HG03175 (cell line): ENCODE data around the gene CABP7.

Experiments used
- ATAC-seq: cut with Tn5 transposase; IDR thresholded peaks from one replicate; pipeline ENCODE4 v1.9.1; 2021; ENCODE audit warnings: mild to moderate bottlenecking, moderate library complexity; ENCODE audit not compliant: unreplicated experiment

The CABP7 gene

GRCh38 chr22:29719899-29720645 lies at the start of gene CABP7:
TSS of gene CABP7 (plus strand) at chr22:29720003. CDS start at chr22:29720425, 422 bp downstream.
- ATAC-seq = no peak

GRCh38 chr22:29670626-29671025 lies 49.2 kb upstream of the CABP7 start:
- no peak for ATAC-seq

- no peak for ATAC-seq
Observed at GRCh38 chr22:29673361-29674066, 46.3 kb upstream of the CABP7 start.

- ATAC-seq = no peak
Observed at GRCh38 chr22:29674121-29674520, 45.7 kb upstream of the CABP7 start.

DNA sequence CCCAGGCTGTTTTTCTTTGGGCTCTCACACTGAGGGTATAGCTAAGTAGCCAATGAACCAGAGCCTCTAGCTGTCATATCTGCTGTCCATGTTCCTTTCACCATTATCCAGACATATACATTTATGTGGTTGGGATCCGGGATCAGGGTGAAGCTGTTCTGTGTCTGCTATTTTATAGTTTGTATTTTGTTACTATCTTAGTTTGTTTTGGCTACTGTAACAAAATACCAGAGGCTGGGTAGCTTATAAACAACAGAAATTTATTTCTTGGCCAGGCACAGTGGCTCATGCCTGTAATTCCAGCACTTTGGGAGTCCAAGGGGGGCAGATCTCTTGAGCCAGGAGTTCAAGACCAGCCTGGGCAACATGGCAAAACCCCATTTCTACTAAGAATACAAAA lies 40.5 kb upstream of the CABP7 start:
- no peak for ATAC-seq

- ATAC-seq = no peak
Observed at GRCh38 chr22:29683536-29683935, 36.3 kb upstream of the CABP7 start.

DNA sequence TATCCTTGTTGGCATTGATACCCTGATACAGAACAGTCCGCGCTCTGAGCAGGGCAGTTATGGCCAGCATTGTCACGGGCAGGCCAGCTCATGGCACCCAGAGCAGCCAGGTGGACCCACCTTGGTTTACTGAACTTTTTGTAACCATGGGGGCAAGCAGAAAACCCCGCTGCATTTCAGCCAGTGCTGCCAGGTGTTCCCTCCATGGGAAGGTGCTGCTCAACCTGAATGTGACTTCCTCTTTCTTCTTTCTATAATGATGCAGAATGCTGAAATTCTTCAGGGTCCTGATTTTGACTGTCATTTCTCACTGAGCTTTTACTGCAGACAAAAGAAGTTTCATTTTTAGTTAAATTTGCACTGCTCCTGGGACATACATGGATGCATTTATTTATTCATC lies 35.6 kb upstream of the CABP7 start:
- ATAC-seq = no peak

DNA sequence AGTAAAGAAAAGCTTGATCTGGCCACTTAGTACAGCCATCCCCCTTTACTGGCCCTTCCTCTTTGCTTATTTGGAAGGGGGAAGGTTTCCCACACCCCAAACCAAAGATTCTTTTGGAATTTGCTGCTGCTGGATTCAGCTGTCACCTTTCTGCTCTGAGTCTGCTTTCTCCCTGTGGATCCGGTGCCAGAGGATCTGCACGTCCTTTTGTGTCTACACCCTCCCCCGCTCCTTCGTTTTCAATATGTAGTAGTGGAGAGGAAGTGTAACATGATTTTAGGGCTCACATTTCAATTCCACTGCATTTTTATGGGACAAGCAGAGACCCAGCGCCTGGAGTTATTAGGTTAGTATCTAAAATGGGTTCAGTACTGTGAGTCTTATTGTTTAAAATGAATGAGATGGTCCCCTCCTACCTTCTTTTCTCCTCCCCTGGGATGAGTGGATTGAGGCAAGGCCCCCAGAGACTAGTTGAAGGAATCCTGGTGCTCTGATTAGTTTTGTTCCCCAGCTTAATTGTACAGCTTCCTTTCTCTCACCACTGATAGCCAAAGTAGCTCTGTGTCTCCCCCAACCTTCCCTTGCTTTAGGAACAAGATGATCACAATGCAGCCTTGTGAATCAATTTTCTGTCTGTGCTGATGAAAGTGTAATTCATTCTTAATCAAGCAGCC lies 30.5 kb upstream of the CABP7 start:
- ATAC-seq = no peak

GRCh38 chr22:29689880-29690213 lies 30.0 kb upstream of the CABP7 start:
- no peak for ATAC-seq

GRCh38 chr22:29690476-29690875 lies 29.3 kb upstream of the CABP7 start:
- ATAC-seq = no peak

DNA sequence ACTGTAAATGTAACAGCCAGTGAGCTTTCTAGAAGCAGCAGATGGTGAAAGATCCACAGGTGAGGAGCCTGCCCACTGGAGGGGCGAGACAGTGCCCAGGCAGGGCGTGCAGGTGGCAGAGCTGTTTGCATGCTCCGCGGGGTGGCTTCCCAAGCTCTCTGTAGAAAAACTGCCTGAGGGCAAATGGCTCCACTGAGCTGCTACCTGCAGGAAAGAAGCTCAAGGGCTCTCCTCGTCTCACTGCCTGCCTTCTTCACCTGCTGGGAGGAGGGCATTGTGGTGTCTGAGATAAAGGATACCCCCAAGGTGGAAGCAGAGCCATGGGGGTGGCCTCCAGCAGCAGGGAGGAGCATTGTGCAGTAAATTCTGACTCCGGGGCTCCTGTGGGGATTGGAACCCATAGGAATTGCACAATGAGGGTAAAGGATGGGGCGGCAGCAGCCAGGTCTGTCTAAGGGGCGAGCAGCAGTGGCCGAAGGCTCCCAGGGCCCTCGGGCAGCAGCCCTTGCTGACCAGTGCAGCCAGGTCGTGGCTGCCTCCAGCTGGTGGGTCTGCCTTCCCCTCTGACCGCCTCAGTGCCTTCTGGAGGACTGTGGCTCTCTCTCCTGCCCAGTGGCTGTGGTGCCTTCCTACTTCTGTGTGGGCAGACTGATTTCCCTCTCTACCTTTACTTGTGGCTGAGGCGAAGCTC lies 28.0 kb upstream of the CABP7 start:
- no peak for ATAC-seq

- no peak for ATAC-seq
Observed at GRCh38 chr22:29692327-29692640, 27.5 kb upstream of the CABP7 start.

DNA sequence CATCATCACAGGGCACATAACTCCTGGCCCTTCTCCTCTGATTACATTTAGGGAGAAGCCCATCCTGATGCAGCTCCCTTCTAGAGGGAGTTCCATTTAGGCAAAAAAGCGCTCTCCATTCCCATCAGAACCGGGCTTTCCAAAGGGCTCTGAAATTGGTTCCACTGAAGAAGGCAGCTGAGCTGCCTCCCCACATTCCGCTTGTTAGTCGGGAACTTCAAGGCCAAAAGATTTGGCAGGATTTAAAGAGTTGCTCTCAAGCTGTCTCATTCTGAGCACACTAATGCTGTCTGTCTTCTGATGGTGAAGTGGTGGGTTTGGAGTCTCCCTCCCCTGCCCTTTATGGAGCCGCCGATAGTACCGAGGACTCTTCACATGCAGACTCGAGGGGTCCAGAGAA lies 26.6 kb upstream of the CABP7 start:
- ATAC-seq = no peak

DNA sequence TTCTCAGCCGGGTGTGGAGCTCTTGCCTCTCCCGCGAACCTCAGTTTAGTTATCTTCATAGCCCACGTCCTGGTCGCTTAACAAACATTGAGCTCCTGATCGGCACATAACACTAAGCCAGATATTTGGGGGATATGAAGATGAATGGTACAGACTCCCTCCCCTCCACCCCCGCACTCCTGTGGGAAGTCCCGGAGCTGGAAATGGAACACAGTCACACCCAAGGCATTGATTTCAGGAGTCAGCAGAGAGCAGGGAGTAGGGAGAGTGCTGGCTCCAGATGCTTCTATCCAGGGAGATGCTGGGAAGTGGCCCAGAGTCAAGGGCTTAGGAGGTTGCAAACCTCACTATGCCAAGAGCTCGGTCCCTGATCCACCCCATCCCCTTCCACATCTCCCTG lies 26.1 kb upstream of the CABP7 start:
- ATAC-seq = no peak

DNA sequence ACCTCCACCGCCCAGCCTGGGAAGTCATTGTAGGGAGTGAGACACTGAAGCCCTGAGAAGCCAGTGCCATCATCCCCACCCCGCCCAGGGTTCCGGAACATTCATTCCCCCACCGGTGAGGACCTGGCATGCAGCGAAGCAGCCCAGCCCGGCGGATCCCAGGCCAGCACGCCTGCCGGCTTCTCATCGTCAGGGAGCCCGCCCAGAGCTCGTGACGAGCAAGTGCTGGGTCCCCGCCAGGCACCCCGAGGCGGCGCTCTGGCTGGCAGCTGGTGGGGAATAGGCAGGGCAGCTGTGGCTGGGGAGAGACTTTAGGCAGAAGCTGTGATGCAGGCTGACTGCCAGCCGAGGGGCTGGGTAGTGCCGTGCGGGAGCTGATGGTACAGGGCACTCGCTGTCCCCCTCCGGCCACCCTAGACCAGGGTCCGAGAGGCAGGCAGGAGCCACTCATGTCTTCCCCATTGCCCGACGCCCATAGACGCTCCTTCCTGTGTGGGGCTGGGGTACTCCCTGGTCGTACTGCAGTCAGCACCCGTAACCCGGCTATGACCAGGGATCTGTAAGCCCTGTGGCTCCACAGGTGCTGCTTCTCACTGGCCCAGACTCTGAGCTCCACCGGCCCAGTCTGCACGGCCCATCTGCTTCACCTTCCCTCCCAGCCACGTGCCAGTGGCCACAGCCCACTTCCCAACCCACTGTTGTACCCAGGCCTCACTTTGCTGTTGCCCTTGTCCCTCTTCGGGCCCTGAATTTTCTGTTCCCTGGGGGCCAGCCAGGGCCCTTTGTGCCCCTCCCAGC lies 24.5 kb upstream of the CABP7 start:
- no peak for ATAC-seq

DNA sequence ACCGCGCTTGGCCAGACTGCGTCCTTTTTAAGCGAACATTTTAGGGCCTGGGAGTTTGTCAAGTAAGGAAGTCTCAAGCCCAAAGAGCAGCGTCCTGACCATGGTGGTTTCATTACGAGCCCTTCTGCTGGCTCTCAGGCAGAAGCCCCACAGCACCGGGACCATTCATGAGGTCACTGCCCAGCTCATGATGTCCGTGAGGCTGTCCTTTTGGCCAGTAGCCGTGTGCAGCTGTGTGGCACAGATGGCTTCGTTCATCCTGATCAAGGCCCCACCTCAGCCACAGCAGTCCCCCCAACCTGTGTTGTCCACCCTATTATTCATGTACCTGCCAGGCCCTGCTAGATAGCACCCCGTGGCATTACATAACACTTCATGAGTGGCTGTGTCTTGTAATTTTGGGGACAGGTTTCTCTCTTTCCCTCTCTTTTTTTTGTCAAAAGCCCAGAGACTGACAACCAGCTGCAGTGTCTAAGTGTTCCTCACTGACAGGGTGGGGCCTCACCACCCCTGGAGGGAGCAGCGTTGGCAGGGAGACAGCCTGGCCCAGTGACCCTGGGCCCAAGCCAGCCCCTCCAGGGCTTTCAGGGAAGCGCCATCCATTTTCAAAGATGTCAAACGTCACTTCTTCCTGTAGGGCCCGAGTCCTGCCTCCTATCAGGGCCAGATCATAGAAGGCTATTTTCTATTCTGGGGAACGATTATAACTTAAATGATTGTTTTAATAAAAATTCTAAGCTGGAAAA lies 21.8 kb upstream of the CABP7 start:
- no peak for ATAC-seq

DNA sequence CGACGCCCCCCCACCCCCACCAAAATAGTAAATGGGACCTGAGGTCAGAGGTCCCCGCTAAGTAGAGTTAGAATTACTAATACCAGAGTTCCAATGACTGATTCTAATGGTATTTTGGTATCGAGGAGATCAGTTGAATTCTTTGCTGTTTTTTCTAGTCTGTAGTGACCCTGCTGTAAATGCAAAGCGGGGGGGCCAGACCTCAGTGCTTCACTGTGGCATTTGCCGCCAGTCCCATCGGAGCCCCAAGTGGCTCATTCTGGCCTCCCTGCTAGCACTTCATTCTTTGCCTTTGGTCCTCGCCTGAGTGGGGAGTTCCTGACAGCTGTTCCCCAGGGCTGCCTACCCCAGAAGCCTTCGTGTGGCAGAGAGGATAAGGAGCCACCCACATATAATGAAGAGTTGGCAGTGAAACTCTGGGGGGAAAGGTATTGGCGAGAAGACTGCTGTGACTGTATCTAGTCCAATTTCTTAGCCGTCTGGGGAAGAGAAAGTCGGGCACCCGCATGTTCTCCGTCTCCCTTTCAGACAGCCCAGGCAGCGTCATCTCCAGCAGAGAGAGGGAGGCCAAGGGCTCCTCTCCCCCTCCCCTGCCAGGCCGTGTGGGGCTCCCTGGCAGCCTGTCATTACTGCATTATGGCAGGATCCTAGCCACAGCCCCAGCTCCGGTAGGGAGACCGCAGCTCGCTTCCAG lies 19.4 kb upstream of the CABP7 start:
- ATAC-seq = no peak

- ATAC-seq = no peak
Observed at GRCh38 chr22:29700900-29701154, 19.0 kb upstream of the CABP7 start.

- no peak for ATAC-seq
Observed at GRCh38 chr22:29701155-29701999, 18.4 kb upstream of the CABP7 start.
